ENCODE data around the gene FKRP.

The FKRP gene

DNA sequence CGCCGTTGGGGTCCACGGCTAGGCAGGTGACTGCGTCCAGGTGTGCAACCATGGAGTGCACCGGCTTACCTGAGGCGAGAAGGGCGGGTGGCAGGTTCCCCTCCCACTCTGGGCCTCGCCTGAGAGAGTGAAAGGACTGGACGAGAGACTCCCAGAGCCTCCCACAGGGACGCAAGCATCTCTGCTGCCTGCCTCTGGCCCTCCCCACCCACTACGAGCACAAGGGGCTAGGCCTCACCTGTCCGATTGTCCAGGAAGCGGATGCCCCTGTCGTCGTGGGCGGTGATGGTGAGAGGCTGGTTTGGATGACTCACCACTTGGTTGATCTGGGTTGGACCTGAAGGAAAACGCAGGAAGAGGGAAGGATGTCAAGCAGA, 23.9 kb upstream of the FKRP start:
- Histone ChIP-seq H3K9ac (ENCODE audit: low read length) (no peak overlapping the region), H3K27me3 (ENCODE audit: control insufficient read depth, insufficient read depth, low read length) (no peaks in the 10 kb centered on the region), H3K36me3 (ENCODE audit: control insufficient read depth, insufficient read depth, low read length) (peaks cover 13% of the 10 kb centered on the region), H3K4me1 (ENCODE audit: control insufficient read depth, insufficient read depth, low read length) (peaks cover 14% of the 10 kb centered on the region), H3K9me3 (ENCODE audit: control insufficient read depth, low read length) (no peaks in the 10 kb centered on the region), H3K4me3 (ENCODE audit: low read length) (no peak overlapping the region)

DNA sequence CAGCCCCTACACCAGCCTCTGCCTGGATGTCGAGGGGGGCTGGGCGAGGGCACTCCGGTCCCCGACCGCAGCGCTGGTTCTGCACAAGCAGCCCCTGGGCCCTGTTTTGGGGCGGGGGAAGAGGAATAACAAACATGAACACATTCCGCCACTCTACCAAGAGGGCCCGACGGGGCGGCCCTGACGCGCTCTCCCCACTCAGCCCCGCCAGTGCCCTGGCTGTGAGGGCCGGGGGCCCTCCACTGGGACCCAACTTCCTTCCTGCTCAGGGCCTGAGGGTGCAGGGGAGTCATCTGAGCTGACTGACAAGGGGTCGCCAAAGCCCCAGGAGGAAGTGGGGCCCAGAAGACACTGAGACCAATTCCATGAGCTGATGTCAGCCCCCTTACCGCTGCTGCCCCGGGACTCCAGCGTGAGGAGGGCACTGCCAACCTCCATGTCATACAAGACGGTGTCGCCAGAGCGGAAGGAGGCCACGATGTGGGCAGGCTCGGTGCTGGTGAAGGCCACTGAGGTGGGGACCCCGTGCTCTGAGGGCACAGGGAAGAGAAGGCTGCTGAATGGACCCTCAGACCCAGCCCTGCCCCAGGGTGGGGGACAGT, 23.3 kb upstream of the FKRP start:
- Histone ChIP-seq H3K4me3 (ENCODE audit: low read length) (no peak overlapping the region), H3K9ac (ENCODE audit: low read length) (no peak overlapping the region), H3K9me3 (ENCODE audit: control insufficient read depth, low read length) (no peaks in the 10 kb centered on the region), H3K27me3 (ENCODE audit: control insufficient read depth, insufficient read depth, low read length) (no peaks in the 10 kb centered on the region), H3K36me3 (ENCODE audit: control insufficient read depth, insufficient read depth, low read length) (peaks cover 16% of the 10 kb centered on the region), H3K4me1 (ENCODE audit: control insufficient read depth, insufficient read depth, low read length) (peaks cover 13% of the 10 kb centered on the region)

DNA sequence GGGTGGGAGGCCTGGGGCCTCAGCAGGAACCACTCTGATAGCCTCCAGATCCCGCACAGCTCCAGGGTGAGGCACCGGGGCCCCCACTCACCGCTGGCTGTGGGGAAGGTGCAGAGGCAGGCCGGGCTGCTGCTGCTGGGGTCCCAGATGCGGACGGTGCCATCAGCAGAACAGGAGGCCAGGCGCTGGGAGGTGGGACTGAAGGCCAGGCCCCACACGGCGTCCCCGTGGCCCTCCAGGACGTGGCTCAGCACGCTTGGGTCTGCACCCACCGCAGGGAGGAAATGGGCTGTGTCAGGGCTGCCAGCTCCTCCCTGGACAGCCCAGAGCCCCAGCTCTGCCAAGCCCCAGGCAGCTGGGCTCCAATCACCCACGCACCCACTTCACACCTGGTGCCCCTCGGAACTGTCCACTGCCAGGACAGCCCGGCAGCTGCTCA, 22.8 kb upstream of the FKRP start:
- peaks cover 8% of the 10 kb centered on the region for H3K4me1 ChIP-seq (ENCODE audit: control insufficient read depth, insufficient read depth, low read length)
- H3K4me3 ChIP-seq (ENCODE audit: low read length), result no peak overlapping the region
- H3K9me3 ChIP-seq (ENCODE audit: control insufficient read depth, low read length), result no peaks in the 10 kb centered on the region
- peaks cover 21% of the 10 kb centered on the region for H3K36me3 ChIP-seq (ENCODE audit: control insufficient read depth, insufficient read depth, low read length)
- H3K27me3 ChIP-seq (ENCODE audit: control insufficient read depth, insufficient read depth, low read length), result no peaks in the 10 kb centered on the region
- no peak overlapping the region for H3K9ac ChIP-seq (ENCODE audit: low read length)

DNA sequence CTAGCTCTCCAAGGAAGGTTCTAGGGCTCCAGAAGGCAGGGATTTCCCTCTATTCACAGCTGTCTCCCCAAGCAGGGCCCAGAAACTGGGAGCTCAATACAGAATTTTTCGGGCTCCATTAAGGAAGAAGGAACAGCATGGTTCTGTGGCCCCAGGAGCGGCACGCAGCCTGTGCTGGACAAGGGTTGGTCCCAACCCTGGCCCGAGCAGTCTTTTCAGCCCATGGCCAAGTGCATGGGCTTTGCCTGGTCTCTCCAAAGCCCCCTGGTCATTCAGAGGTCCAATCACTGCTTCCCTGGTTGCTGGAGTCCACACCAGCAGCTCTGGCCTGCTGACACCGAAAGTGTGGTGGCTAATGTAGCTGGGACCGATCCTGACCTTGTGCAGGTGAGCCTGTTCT, 22.4 kb upstream of the FKRP start:
- peaks cover 25% of the 10 kb centered on the region for H3K36me3 ChIP-seq (ENCODE audit: control insufficient read depth, insufficient read depth, low read length)
- H3K4me3 ChIP-seq (ENCODE audit: low read length), result no peak overlapping the region
- H3K4me1 ChIP-seq (ENCODE audit: control insufficient read depth, insufficient read depth, low read length), result peaks cover 4% of the 10 kb centered on the region
- no peak overlapping the region for H3K9ac ChIP-seq (ENCODE audit: low read length)
- H3K27me3 ChIP-seq (ENCODE audit: control insufficient read depth, insufficient read depth, low read length), result no peaks in the 10 kb centered on the region
- no peaks in the 10 kb centered on the region for H3K9me3 ChIP-seq (ENCODE audit: control insufficient read depth, low read length)

DNA sequence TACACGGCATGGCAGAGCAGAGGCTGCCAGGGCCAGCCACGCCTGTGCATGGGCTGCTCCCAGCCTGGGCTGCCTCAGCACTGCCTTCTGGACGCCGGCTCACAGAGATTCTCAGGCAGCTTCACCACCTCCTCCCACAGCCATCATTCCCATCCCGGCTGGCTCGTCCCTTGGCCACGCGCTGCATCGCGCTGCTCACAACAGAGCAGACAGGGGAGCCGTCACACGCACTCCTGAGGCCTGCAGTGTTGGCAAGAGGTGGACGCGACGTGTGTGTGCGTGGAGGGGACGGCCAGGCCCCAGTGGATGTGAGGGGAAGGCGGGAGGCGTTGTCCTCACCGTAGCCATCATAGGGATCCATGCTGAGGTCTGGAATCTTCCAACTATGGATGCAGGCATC, 21.4 kb upstream of the FKRP start:
- no peaks in the 10 kb centered on the region for H3K9me3 ChIP-seq (ENCODE audit: control insufficient read depth, low read length)
- H3K36me3 ChIP-seq (ENCODE audit: control insufficient read depth, insufficient read depth, low read length), result peaks cover 26% of the 10 kb centered on the region
- H3K27me3 ChIP-seq (ENCODE audit: control insufficient read depth, insufficient read depth, low read length), result no peaks in the 10 kb centered on the region
- H3K4me3 ChIP-seq (ENCODE audit: low read length), result no peak overlapping the region
- H3K4me1 ChIP-seq (ENCODE audit: control insufficient read depth, insufficient read depth, low read length), result no peaks in the 10 kb centered on the region
- H3K9ac ChIP-seq (ENCODE audit: low read length), result no peak overlapping the region

DNA sequence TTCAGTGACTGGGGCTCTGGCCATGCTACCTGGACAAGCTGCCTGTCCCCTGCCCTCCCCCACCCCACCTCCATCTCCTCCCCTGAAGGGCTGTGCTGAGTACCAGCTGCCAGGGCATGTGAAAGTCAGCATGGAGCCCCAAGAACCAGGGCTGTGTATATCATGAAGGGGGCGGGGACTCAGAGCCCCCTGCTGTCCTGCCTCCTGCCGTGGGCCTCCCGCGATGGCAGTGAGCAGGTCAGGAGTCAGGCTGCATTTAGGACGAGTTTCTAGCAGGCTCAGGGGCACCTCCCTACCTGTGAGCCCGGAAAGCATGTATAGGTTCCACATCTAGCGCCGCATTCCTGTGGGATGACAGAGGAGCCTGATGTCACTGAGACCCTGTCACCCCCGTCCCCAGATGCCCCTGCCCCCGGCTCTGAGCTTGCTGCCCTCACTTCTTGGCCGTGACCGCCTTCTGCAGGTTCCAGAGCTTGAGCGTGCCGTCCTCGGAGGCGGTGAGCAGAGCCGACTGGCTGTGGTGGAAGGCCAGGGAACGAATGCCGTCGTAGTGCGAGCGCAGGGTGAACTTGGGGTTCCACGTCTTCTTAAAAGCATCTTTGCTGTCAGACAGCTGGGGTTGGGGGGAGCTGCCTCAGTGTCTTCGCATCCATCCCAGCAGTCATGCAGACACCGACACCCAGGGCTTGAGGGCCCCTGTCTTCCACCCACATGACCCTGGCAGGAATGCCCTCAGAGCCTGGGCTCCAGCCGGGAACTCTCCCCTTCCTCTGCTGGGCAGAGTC, 20.6 kb upstream of the FKRP start:
- Histone ChIP-seq H3K36me3 (ENCODE audit: control insufficient read depth, insufficient read depth, low read length) (peaks cover 30% of the 10 kb centered on the region), H3K4me1 (ENCODE audit: control insufficient read depth, insufficient read depth, low read length) (no peaks in the 10 kb centered on the region), H3K9me3 (ENCODE audit: control insufficient read depth, low read length) (no peaks in the 10 kb centered on the region), H3K4me3 (ENCODE audit: low read length) (no peak overlapping the region), H3K27me3 (ENCODE audit: control insufficient read depth, insufficient read depth, low read length) (no peaks in the 10 kb centered on the region), H3K9ac (ENCODE audit: low read length) (no peak overlapping the region)

DNA sequence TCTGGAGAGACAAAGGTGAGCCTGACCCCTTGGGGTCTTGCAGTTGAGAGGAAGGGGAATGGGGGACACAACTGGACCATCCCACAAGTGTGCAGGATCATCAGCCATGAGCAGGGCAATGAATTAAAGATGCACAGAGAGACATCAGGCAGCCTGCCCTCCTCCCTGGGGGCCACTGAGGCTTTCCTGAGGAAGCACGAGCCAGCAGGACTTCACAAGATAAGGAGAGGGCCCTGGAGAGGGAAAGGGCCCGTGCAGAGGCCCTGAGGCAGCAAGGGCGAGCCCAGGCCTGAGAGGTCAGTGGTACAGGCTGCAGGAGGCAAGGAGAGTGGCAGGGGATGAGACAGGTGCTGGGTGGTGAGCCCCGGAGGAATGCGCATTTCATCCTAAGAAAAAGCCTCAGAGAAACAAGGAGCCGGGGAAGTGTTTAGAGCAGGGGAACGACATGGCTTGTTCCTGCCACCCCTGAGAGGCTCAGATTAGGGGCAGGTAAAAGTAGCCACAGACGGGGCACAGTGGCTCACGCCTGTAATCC, 19.9 kb upstream of the FKRP start:
- Histone ChIP-seq H3K36me3 (ENCODE audit: control insufficient read depth, insufficient read depth, low read length) (peaks cover 30% of the 10 kb centered on the region), H3K4me3 (ENCODE audit: low read length) (no peak overlapping the region), H3K9ac (ENCODE audit: low read length) (no peak overlapping the region), H3K9me3 (ENCODE audit: control insufficient read depth, low read length) (no peaks in the 10 kb centered on the region), H3K27me3 (ENCODE audit: control insufficient read depth, insufficient read depth, low read length) (no peaks in the 10 kb centered on the region), H3K4me1 (ENCODE audit: control insufficient read depth, insufficient read depth, low read length) (no peaks in the 10 kb centered on the region)

DNA sequence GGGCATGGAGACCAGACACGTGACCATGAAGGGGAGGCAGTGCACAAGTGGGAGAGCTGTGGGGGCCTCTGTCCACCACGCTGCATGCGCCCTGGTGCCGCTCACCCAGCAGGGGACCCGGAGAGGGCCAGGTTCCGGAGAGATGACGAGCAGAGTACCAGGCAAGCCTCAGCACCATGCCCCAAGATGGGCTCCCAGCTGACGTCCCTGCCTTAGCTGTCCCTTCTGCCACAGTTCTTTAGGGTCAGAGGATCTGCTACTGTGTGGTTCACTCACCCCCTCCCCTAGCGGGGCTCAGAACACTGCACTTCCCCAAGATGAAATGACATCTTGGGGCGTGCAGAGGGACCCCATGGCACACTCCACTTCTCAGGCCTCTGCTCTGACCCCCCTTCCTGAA, 19.3 kb upstream of the FKRP start:
- no peaks in the 10 kb centered on the region for H3K27me3 ChIP-seq (ENCODE audit: control insufficient read depth, insufficient read depth, low read length)
- H3K36me3 ChIP-seq (ENCODE audit: control insufficient read depth, insufficient read depth, low read length), result peaks cover 30% of the 10 kb centered on the region
- H3K4me1 ChIP-seq (ENCODE audit: control insufficient read depth, insufficient read depth, low read length), result no peaks in the 10 kb centered on the region
- no peaks in the 10 kb centered on the region for H3K9me3 ChIP-seq (ENCODE audit: control insufficient read depth, low read length)
- no peak overlapping the region for H3K9ac ChIP-seq (ENCODE audit: low read length)
- no peak overlapping the region for H3K4me3 ChIP-seq (ENCODE audit: low read length)

DNA sequence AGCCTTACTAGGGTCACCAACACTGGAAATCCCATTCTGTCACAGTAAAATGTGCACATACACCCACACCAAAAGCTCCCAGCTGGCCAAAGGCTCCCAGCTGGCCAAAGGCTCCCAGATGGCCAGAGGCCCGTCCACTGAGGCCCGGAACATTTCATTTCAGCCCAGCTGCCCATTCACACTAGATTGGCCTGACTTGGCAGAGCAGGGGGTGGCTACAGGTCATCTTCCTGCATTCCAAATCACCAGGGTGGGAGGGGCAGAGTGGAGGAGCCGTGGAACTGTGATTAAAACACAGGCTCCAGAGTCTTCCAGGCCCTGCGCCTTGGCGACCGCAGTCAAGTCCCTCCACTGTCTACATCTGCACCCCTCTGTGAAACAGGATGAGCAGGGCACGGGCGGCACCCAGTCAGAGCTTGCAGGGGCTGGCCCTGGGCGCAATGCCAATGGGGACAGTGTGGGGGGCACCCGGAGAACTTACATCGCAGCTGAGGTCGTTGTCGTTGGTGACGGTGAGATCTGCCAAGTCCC, 18.8 kb upstream of the FKRP start:
- Histone ChIP-seq H3K4me1 (ENCODE audit: control insufficient read depth, insufficient read depth, low read length) (no peaks in the 10 kb centered on the region), H3K27me3 (ENCODE audit: control insufficient read depth, insufficient read depth, low read length) (no peaks in the 10 kb centered on the region), H3K9ac (ENCODE audit: low read length) (no peak overlapping the region), H3K9me3 (ENCODE audit: control insufficient read depth, low read length) (no peaks in the 10 kb centered on the region), H3K36me3 (ENCODE audit: control insufficient read depth, insufficient read depth, low read length) (peaks cover 30% of the 10 kb centered on the region), H3K4me3 (ENCODE audit: low read length) (no peak overlapping the region)

DNA sequence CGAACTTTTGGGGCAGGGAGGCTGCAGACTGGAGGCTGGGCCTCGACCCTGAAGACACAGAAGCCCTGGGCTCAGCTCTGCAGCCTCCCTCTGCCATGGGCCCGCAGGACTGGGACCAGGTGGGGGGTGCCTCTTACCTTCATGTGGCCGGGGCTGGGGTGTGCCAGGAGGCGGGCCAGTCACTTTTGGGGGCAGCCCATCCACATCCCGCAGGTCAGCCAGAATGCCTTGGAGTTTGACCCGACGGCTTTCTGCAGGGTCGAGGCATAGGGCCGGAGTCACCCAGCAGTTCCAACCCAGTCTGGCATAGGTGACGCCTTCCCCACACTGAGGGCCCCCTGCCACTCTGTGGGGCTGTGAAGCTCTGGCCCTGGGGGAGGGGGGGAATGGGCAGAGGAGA, 18.1 kb upstream of the FKRP start:
- Histone ChIP-seq H3K36me3 (ENCODE audit: control insufficient read depth, insufficient read depth, low read length) (peaks cover 26% of the 10 kb centered on the region), H3K4me1 (ENCODE audit: control insufficient read depth, insufficient read depth, low read length) (no peaks in the 10 kb centered on the region), H3K27me3 (ENCODE audit: control insufficient read depth, insufficient read depth, low read length) (no peaks in the 10 kb centered on the region), H3K4me3 (ENCODE audit: low read length) (no peak overlapping the region), H3K9me3 (ENCODE audit: control insufficient read depth, low read length) (no peaks in the 10 kb centered on the region), H3K9ac (ENCODE audit: low read length) (no peak overlapping the region)

DNA sequence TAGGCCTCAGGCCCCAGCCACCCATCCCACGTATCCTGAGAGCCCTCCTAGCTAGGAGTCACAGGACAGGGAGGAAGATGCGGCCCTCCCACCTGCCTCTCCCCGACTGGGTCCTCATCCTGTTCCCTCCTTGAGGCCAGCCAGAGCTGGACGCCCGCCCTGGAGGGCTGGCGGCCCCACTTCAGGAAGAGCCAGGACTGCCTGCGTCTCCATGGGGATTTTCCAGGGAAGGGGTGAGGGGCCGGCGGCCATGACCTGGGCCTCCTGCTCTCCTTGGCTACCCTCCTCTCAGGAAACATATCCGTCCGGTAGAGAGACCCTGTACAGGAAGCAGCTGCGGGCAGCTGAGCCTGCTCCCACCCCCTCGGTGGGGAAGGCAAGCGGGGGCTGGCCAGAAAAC, 17.6 kb upstream of the FKRP start:
- Histone ChIP-seq H3K4me3 (ENCODE audit: low read length) (no peak overlapping the region), H3K36me3 (ENCODE audit: control insufficient read depth, insufficient read depth, low read length) (peaks cover 26% of the 10 kb centered on the region), H3K27me3 (ENCODE audit: control insufficient read depth, insufficient read depth, low read length) (no peaks in the 10 kb centered on the region), H3K9ac (ENCODE audit: low read length) (no peak overlapping the region), H3K4me1 (ENCODE audit: control insufficient read depth, insufficient read depth, low read length) (no peaks in the 10 kb centered on the region), H3K9me3 (ENCODE audit: control insufficient read depth, low read length) (no peaks in the 10 kb centered on the region)

DNA sequence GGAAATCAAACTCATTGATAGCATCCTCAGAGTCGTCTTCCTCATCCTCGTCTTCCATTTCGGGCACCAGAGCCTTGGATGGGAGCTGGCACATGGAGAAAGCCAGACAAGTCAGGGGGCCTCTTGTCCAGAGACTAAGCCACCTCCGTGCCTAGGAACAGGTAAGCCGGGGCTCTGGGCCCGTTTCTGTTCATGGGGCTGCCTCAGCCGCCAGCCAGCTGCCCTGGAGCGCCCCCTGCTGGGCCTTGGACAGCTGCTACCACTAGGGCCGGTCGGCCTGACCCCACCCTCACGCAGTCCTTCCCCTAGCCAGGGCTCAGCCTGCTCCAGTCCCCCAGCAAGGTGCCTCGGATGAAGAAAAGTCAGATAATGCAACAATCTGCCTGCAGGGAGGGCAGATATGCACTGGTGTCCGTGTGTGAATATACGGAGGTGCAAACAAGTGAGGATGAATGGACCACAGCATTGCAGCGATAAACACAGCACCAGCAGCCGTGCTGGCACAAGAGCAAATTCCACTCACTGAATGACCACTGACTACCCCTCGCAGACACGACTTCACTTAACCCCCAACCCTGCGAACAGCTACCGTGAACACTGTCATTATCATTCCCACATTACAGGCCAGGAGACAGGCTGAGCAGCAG, 17.0 kb upstream of the FKRP start:
- H3K9me3 ChIP-seq (ENCODE audit: control insufficient read depth, low read length), result no peaks in the 10 kb centered on the region
- H3K27me3 ChIP-seq (ENCODE audit: control insufficient read depth, insufficient read depth, low read length), result no peaks in the 10 kb centered on the region
- H3K36me3 ChIP-seq (ENCODE audit: control insufficient read depth, insufficient read depth, low read length), result peaks cover 32% of the 10 kb centered on the region
- H3K9ac ChIP-seq (ENCODE audit: low read length), result no peak overlapping the region
- H3K4me1 ChIP-seq (ENCODE audit: control insufficient read depth, insufficient read depth, low read length), result no peaks in the 10 kb centered on the region
- H3K4me3 ChIP-seq (ENCODE audit: low read length), result no peak overlapping the region

Measured in mucosa of stomach (tissue), 1 donor.